Measurements from ENCODE around the gene RASGRF1. TPM values are rescaled to one million over a fixed set of nuclear protein-coding genes. Genes with fewer than 3 reads are reported as not detected.

Gene RASGRF1
- total RNA-seq, 2 donors from 2014 or later: not detected

DNA sequence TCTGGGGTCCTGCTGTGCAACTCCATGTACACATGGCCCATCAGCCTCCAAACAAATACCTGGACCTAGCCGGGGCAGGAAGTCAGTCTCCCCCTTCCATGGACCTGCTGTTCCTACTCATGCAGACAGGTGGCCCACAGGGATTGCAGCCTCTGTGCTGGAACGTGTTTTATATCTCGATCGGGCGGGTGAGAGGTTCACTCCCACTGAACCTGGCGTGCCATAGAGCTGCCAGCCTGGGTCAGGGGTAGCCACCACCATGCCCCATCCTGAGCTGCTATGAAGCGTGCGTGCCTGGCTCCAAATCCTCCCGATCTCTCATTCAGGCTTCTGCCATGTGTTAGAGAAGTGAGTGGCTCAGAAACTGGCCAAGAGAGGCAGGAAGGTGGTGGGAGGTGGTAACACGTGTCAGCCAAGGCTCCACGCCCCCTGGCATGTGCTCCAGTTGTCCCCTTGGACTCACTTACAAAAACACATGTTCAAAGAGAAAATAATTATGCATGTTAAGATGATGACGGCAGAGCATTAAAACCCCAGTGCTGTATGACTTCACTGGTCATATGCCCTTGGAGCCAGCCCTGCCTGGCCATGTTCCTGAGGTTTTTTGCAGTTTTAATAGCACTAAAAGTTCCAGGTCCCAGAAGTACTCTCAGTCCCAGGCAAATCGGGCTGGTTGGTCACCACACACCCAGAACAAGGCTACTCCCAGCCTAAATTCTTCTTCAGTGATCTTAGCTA is 176.4 kb downstream of the RASGRF1 start:
- ATAC-seq (peak in 1 of 2 donors; percentile 21), DNase-seq (ENCODE audit: low spot score in 2 of 2) (no peak)
- Mint-ChIP-seq H3K36me3 (peaks cover 0 to 9% of the 10 kb centered on the region in 2 donors), H3K9me3 (no peaks in the 10 kb centered on the region), H3K27ac (peak overlapping the region in 1 of 2 donors; percentile 74)

DNA sequence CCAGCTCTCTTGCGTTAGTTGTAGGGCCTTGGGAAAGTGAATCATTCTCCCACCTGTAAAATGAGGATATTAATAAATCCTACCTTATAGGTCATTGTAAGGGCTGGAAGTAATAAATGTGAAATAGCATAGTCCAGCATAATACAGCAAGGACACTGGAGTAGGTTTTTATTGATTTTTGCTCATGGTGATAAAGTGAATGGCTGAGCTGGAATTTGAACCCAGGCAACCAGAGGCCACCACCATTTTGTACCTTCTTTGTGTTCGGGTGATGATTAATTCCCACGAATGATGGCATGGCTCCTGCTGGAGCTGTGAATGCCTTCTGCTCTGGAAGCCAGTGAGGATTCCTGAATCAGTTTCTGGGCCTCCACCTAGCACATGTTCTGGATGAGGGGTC is 177.6 kb downstream of the RASGRF1 start:
- peak overlapping the region in 1 of 2 donors; percentile 56 for H3K27ac Mint-ChIP-seq

DNA sequence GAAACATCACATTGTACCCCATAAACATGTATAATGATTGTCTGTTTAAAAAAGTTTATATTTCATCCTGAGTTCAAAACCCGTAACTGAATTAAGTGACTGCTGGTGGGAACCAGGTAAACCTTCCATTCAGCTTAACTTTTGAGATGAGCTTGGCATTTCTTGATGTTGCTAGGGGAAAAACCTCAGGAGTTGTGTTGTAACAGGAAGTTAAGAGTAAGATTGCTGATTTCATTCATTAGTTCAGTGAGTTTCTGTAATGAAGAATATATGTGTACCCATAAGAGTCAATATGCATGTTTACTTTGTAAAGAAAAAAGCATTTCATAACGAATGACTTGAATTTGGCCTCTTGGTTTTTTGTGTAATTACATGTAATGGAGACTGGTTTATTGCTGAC is 178.3 kb downstream of the RASGRF1 start:
- Mint-ChIP-seq H3K9me3 (no peaks in the 10 kb centered on the region), H3K27ac (peak overlapping the region in 1 of 2 donors; percentile 56), H3K36me3 (peaks cover 0 to 9% of the 10 kb centered on the region in 2 donors)
- no peak for ATAC-seq
- DNase-seq (ENCODE audit: low spot score in 2 of 2): no peak

More for the DNA sequence above, 177.6 kb downstream of the RASGRF1 start:
- Mint-ChIP-seq H3K9me3 (no peaks in the 10 kb centered on the region), H3K36me3 (peaks cover 0 to 9% of the 10 kb centered on the region in 2 donors)
- DNase-seq (ENCODE audit: low spot score in 2 of 2) (no peak), ATAC-seq (no peak)

DNA sequence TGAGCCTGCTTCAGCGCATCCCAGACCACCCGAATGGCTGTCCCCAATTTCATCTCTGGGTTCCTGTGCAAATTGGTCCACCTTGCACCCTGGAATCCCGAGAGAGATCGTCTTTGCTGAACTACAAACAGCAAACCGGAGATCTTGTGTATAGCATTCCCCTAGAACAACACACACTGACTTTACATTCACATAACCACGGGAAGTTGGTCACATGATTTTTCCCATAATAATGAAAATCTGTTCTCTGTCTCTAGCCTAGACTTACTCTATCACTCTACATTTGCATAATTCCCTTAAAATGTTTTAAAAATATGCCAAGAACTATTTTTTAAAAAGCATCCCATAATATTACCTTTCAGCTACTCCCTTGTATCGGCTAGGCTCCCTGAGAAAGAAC is 180.3 kb downstream of the RASGRF1 start:
- Mint-ChIP-seq H3K36me3 (peaks cover 0 to 9% of the 10 kb centered on the region in 2 donors), H3K9me3 (no peaks in the 10 kb centered on the region), H3K27ac (peak overlapping the region in 1 of 2 donors; percentile 14)
- ATAC-seq (no peak), DNase-seq (ENCODE audit: low spot score in 2 of 2) (no peak)

Other genes with a start within 250 kb of the RASGRF1 start
- gene MORF4L1, start 217.9 kb downstream of the RASGRF1 start, total RNA-seq: 100 to 1,000 TPM; 239 to 287 TPM
- gene CTSH, start 145.7 kb downstream of the RASGRF1 start, total RNA-seq: 10 to 100 TPM in 1 of 2 donors, 1 to 10 TPM in 1; 8.4 to 11.1 TPM
- gene ANKRD34C, start 191.9 kb upstream of the RASGRF1 start, total RNA-seq: not detected
- 10 to 100 TPM; 37.9 to 40.9 TPM for gene TMED3, start 220.3 kb upstream of the RASGRF1 start, total RNA-seq